Measurements from ENCODE around the gene BRI3. TPM values are rescaled to one million over a fixed set of nuclear protein-coding genes. Genes with fewer than 3 reads are reported as not detected.

Gene BRI3
- total RNA-seq, 1 donor from 2014 or later = 112 TPM

GRCh38 chr7:98305951-98306535 lies 24.6 kb downstream of the BRI3 start:
- peak overlapping the region; percentile 9 for H3K27ac Mint-ChIP-seq (ENCODE audit: unreplicated experiment)
- no peak for TF ChIP-seq CTCF (conservative IDR thresholded peaks at IDR 0.05)

GRCh38 chr7:98307971-98308466 lies 26.5 kb downstream of the BRI3 start:
- H3K4me1 Mint-ChIP-seq = peaks cover 13% of the 10 kb centered on the region

More at GRCh38 chr7:98305951-98306535, 24.6 kb downstream of the BRI3 start:
- Mint-ChIP-seq H3K27me3 (ENCODE audit: low read depth) (no peaks in the 10 kb centered on the region), H3K36me3 (ENCODE audit: low read depth) (no peaks in the 10 kb centered on the region), H3K9me3 (no peaks in the 10 kb centered on the region), H3K4me1 (peaks cover 15% of the 10 kb centered on the region), H3K4me3 (no peak overlapping the region)
- DNase-seq (ENCODE audit: low read depth, low spot score) = no peak

GRCh38 chr7:98309566-98309965 lies 28.1 kb downstream of the BRI3 start:
- H3K9me3 Mint-ChIP-seq = no peaks in the 10 kb centered on the region
- no peak for TF ChIP-seq CTCF (conservative IDR thresholded peaks at IDR 0.05)
- no peaks in the 10 kb centered on the region for H3K36me3 Mint-ChIP-seq (ENCODE audit: low read depth)
- H3K4me3 Mint-ChIP-seq = no peak overlapping the region
- no peaks in the 10 kb centered on the region for H3K27me3 Mint-ChIP-seq (ENCODE audit: low read depth)
- DNase-seq (ENCODE audit: low read depth, low spot score) = no peak
- no peaks in the 10 kb centered on the region for H3K4me1 Mint-ChIP-seq
- no peak overlapping the region for H3K27ac Mint-ChIP-seq (ENCODE audit: unreplicated experiment)

More at GRCh38 chr7:98307971-98308466, 26.5 kb downstream of the BRI3 start:
- no peak for TF ChIP-seq CTCF (conservative IDR thresholded peaks at IDR 0.05)
- H3K9me3 Mint-ChIP-seq = no peaks in the 10 kb centered on the region
- no peaks in the 10 kb centered on the region for H3K27me3 Mint-ChIP-seq (ENCODE audit: low read depth)
- no peak overlapping the region for H3K27ac Mint-ChIP-seq (ENCODE audit: unreplicated experiment)
- no peak for DNase-seq (ENCODE audit: low read depth, low spot score)
- H3K4me3 Mint-ChIP-seq = no peak overlapping the region
- no peaks in the 10 kb centered on the region for H3K36me3 Mint-ChIP-seq (ENCODE audit: low read depth)

DNA sequence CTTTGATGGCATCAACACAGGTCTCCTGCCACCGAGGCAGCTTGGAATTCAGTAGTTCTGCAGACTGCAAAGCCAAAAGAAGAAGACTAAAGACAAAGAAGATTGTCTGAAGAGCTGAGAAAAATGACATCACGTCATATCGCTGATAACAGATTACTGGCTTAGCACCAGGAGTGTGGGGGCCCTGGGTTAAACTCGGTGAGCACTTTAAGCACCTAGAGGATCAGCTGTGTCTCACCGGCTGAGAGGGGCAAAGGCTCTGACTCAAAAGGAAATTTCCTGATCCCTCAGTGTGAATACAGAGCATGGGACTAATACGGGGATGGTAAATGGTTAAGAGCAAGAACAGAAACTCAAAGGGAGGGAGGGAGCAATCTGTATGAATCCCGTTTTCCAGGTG lies 30.7 kb downstream of the BRI3 start:
- Mint-ChIP-seq H3K36me3 (ENCODE audit: low read depth) (peaks cover 3% of the 10 kb centered on the region), H3K4me1 (no peaks in the 10 kb centered on the region), H3K27ac (ENCODE audit: unreplicated experiment) (no peak overlapping the region), H3K9me3 (peaks cover 5% of the 10 kb centered on the region), H3K27me3 (ENCODE audit: low read depth) (no peaks in the 10 kb centered on the region), H3K4me3 (no peak overlapping the region)
- DNase-seq (ENCODE audit: low read depth, low spot score) = no peak
- no peak for TF ChIP-seq CTCF (conservative IDR thresholded peaks at IDR 0.05)

DNA sequence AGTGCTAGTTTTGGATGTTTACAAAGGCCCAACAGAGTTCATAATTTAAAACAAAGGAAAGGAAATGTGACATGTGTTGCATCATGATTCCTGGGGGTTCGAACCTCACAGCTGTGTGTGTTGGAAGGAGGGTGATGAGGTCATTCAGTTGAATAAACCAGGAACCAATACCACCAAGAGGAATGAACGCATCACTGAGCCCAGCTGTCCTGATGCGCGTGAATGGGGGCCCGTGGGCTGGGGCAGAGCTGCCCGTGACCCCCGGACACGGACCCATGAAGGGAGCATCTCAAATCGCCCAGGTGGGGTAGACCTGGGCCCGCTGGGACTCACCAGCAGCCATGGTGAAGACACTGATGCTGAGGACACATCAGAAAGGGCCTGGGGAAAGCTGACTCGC lies 33.0 kb downstream of the BRI3 start:
- TF ChIP-seq CTCF (conservative IDR thresholded peaks at IDR 0.05) = no peak
- DNase-seq (ENCODE audit: low read depth, low spot score) = no peak
- Mint-ChIP-seq H3K4me3 (no peak overlapping the region), H3K27me3 (ENCODE audit: low read depth) (no peaks in the 10 kb centered on the region), H3K4me1 (no peaks in the 10 kb centered on the region), H3K27ac (ENCODE audit: unreplicated experiment) (peak overlapping the region; percentile 22), H3K36me3 (ENCODE audit: low read depth) (peaks cover 11% of the 10 kb centered on the region), H3K9me3 (peaks cover 5% of the 10 kb centered on the region)
